ENCODE measurements around the gene INTS15.

- TF ChIP-seq, protein P1, sequence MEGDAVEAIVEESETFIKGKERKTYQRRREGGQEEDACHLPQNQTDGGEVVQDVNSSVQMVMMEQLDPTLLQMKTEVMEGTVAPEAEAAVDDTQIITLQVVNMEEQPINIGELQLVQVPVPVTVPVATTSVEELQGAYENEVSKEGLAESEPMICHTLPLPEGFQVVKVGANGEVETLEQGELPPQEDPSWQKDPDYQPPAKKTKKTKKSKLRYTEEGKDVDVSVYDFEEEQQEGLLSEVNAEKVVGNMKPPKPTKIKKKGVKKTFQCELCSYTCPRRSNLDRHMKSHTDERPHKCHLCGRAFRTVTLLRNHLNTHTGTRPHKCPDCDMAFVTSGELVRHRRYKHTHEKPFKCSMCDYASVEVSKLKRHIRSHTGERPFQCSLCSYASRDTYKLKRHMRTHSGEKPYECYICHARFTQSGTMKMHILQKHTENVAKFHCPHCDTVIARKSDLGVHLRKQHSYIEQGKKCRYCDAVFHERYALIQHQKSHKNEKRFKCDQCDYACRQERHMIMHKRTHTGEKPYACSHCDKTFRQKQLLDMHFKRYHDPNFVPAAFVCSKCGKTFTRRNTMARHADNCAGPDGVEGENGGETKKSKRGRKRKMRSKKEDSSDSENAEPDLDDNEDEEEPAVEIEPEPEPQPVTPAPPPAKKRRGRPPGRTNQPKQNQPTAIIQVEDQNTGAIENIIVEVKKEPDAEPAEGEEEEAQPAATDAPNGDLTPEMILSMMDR (IDR thresholded peaks at IDR 0.05; ENCODE audit: insufficient read depth, low read length): no peak
- TF ChIP-seq GABPA (IDR thresholded peaks at IDR 0.05; ENCODE audit: low read depth) (no peak), POLR2AphosphoS5 (IDR thresholded peaks at IDR 0.05; ENCODE audit: low read depth) (no peak)
- TF ChIP-seq, protein P2, sequence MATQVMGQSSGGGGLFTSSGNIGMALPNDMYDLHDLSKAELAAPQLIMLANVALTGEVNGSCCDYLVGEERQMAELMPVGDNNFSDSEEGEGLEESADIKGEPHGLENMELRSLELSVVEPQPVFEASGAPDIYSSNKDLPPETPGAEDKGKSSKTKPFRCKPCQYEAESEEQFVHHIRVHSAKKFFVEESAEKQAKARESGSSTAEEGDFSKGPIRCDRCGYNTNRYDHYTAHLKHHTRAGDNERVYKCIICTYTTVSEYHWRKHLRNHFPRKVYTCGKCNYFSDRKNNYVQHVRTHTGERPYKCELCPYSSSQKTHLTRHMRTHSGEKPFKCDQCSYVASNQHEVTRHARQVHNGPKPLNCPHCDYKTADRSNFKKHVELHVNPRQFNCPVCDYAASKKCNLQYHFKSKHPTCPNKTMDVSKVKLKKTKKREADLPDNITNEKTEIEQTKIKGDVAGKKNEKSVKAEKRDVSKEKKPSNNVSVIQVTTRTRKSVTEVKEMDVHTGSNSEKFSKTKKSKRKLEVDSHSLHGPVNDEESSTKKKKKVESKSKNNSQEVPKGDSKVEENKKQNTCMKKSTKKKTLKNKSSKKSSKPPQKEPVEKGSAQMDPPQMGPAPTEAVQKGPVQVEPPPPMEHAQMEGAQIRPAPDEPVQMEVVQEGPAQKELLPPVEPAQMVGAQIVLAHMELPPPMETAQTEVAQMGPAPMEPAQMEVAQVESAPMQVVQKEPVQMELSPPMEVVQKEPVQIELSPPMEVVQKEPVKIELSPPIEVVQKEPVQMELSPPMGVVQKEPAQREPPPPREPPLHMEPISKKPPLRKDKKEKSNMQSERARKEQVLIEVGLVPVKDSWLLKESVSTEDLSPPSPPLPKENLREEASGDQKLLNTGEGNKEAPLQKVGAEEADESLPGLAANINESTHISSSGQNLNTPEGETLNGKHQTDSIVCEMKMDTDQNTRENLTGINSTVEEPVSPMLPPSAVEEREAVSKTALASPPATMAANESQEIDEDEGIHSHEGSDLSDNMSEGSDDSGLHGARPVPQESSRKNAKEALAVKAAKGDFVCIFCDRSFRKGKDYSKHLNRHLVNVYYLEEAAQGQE (IDR thresholded peaks at IDR 0.05; ENCODE audit: insufficient replicate concordance, low read depth): no peak
Observed at GRCh38 chr7:6619961-6620360, 30.1 kb downstream of the INTS15 start.

Measured in HL-60 (cell line).